Mesendoderm (in vitro differentiated cells): ENCODE measurements around the gene DNM3.

Experiments
- DNase-seq: peaks from one replicate; pipeline ENCODE4 v3.0.0; 2013
- H2AK5ac ChIP-seq: 2 replicates; pipeline ENCODE4 v1.6.1; 2013; ENCODE audit warnings: low read length, inconsistent platforms
- H2BK120ac ChIP-seq: 2 replicates; pipeline ENCODE4 v1.6.1; 2013; ENCODE audit warnings: low read depth, mild to moderate bottlenecking, low read length, moderate library complexity, mixed read lengths
- H2BK15ac ChIP-seq: replicated peaks from 2 replicates; pipeline ENCODE4 v1.6.1; 2013; ENCODE audit warnings: low read depth, mild to moderate bottlenecking, moderate library complexity
- H2BK5ac ChIP-seq: 2 replicates; pipeline ENCODE4 v1.6.1; 2013; ENCODE audit warnings: low read length, inconsistent platforms
- H3K18ac ChIP-seq: 2 replicates; pipeline ENCODE4 v1.6.1; 2013; ENCODE audit warnings: mild to moderate bottlenecking, low read length, mixed read lengths
- H3K23ac ChIP-seq: one replicate; pipeline ENCODE4 v1.6.1; 2013; ENCODE audit warnings: low read length
- H3K27ac ChIP-seq: 2 replicates; pipeline ENCODE4 v1.5.1; 2013; ENCODE audit warnings: low read depth, mild to moderate bottlenecking, inconsistent platforms, low read length, moderate library complexity
- H3K27me3 ChIP-seq: 2 replicates; pipeline ENCODE4 v1.6.1; 2013; ENCODE audit warnings: low read length, control low read depth, mild to moderate bottlenecking, inconsistent platforms; ENCODE audit not compliant: insufficient read depth, poor library complexity
- H3K36me3 ChIP-seq: 2 replicates; pipeline ENCODE4 v1.6.1; 2013; ENCODE audit warnings: low read length, inconsistent platforms; ENCODE audit not compliant: control insufficient read depth, insufficient read depth
- H3K4ac ChIP-seq: one replicate; pipeline ENCODE4 v1.6.1; 2013; ENCODE audit warnings: low read depth, mild to moderate bottlenecking, low read length, moderate library complexity
- H3K4me1 ChIP-seq: 2 replicates; pipeline ENCODE4 v1.6.1; 2013; ENCODE audit warnings: low read depth, low read length, inconsistent platforms; ENCODE audit not compliant: control insufficient read depth
- H3K4me2 ChIP-seq: 2 replicates; pipeline ENCODE4 v1.6.1; 2013; ENCODE audit warnings: low read length
- H3K4me3 ChIP-seq: 2 replicates; pipeline ENCODE4 v1.5.1; 2013; ENCODE audit warnings: mild to moderate bottlenecking, low read length
- H3K56ac ChIP-seq: one replicate; pipeline ENCODE4 v1.6.1; 2013; ENCODE audit warnings: low read length
- H3K79me1 ChIP-seq: 2 replicates; pipeline ENCODE4 v1.6.1; 2013; ENCODE audit warnings: low read length, inconsistent platforms
- H3K79me2 ChIP-seq: 2 replicates; pipeline ENCODE4 v1.6.1; 2013; ENCODE audit warnings: mild to moderate bottlenecking, low read length; ENCODE audit not compliant: control insufficient read depth, insufficient read depth
- H3K9ac ChIP-seq: 2 replicates; pipeline ENCODE4 v1.6.1; 2013; ENCODE audit warnings: low read length, inconsistent platforms
- H4K5ac ChIP-seq: one replicate; pipeline ENCODE4 v1.6.1; 2013; ENCODE audit warnings: low read length
- H4K8ac ChIP-seq: one replicate; pipeline ENCODE4 v1.6.1; 2013; ENCODE audit warnings: low read depth, mild to moderate bottlenecking, control low read depth, low read length, moderate library complexity
- WGBS: extraction: QIAGEN DNeasy Blood & Tissue Kit; methylation state at CpG from one replicate; pipeline ENCODE4 v1.1.7; 2013; ENCODE audit warnings: low lambda C conversion rate, missing lambda C conversion rate; ENCODE audit not compliant: insufficient coverage; ENCODE audit errors: extremely low coverage; 5-methylcytosine and 5-hydroxymethylcytosine counted together

Gene DNM3

GRCh38 chr1:172241540-172241939 lies 400.2 kb downstream of the DNM3 start:
- no peak overlapping the region for H3K56ac ChIP-seq
- no peak overlapping the region for H2BK5ac ChIP-seq
- H3K23ac ChIP-seq = no peak overlapping the region
- WGBS = no CpG with 5 or more reads among the region's 1 CpG
- no peaks in the 10 kb centered on the region for H3K79me2 ChIP-seq
- no peaks in the 10 kb centered on the region for H3K36me3 ChIP-seq
- H3K4me3 ChIP-seq = no peak overlapping the region
- no peak overlapping the region for H4K8ac ChIP-seq
- H4K5ac ChIP-seq = no peak overlapping the region
- no peaks in the 10 kb centered on the region for H3K79me1 ChIP-seq
- no peaks in the 10 kb centered on the region for H3K4me1 ChIP-seq
- no peak overlapping the region for H2BK15ac ChIP-seq
- no peak for DNase-seq
- no peak overlapping the region for H3K27ac ChIP-seq
- H3K27me3 ChIP-seq = no peaks in the 10 kb centered on the region
- H3K4ac ChIP-seq = no peak overlapping the region
- no peak overlapping the region for H3K4me2 ChIP-seq
- H2AK5ac ChIP-seq = no peak overlapping the region
- no peak overlapping the region for H3K9ac ChIP-seq
- no peak overlapping the region for H3K18ac ChIP-seq
- no peak overlapping the region for H2BK120ac ChIP-seq

- Histone ChIP-seq H2BK5ac (no peak overlapping the region), H4K8ac (no peak overlapping the region), H3K4me2 (no peak overlapping the region), H3K79me2 (no peaks in the 10 kb centered on the region), H3K4ac (no peak overlapping the region), H3K36me3 (no peaks in the 10 kb centered on the region), H2AK5ac (no peak overlapping the region), H3K18ac (no peak overlapping the region), H3K56ac (no peak overlapping the region), H3K23ac (no peak overlapping the region), H4K5ac (no peak overlapping the region), H2BK120ac (no peak overlapping the region), H3K4me1 (no peaks in the 10 kb centered on the region), H3K79me1 (no peaks in the 10 kb centered on the region), H3K27me3 (no peaks in the 10 kb centered on the region), H3K4me3 (no peak overlapping the region), H2BK15ac (no peak overlapping the region), H3K9ac (no peak overlapping the region), H3K27ac (no peak overlapping the region)
- no CpG with 5 or more reads among the region's 1 CpG for WGBS
- no peak for DNase-seq
These were observed 403.6 kb downstream of the DNM3 start for GRCh38 chr1:172244865-172245264.

GRCh38 chr1:172245788-172246187 lies 404.5 kb downstream of the DNM3 start:
- Histone ChIP-seq H3K27me3 (no peaks in the 10 kb centered on the region), H3K4ac (no peak overlapping the region), H3K4me2 (no peak overlapping the region), H3K4me3 (no peak overlapping the region), H4K8ac (no peak overlapping the region), H3K18ac (no peak overlapping the region), H4K5ac (no peak overlapping the region), H3K56ac (no peak overlapping the region), H3K27ac (no peak overlapping the region), H3K36me3 (no peaks in the 10 kb centered on the region), H3K4me1 (no peaks in the 10 kb centered on the region), H3K23ac (no peak overlapping the region), H3K9ac (no peak overlapping the region), H3K79me2 (no peaks in the 10 kb centered on the region), H2BK120ac (no peak overlapping the region), H2BK5ac (no peak overlapping the region), H2BK15ac (no peak overlapping the region), H2AK5ac (no peak overlapping the region), H3K79me1 (no peaks in the 10 kb centered on the region)
- no peak for DNase-seq
- no CpG with 5 or more reads among the region's 3 CpGs for whole genome bisulfite sequencing

GRCh38 chr1:172246521-172247390 lies 405.5 kb downstream of the DNM3 start:
- no peaks in the 10 kb centered on the region for H3K79me2 ChIP-seq

GRCh38 chr1:172251486-172251885 lies 410.2 kb downstream of the DNM3 start:
- Histone ChIP-seq H4K8ac (no peak overlapping the region), H3K9ac (no peak overlapping the region), H2BK15ac (no peak overlapping the region), H3K79me2 (no peaks in the 10 kb centered on the region), H3K27me3 (no peaks in the 10 kb centered on the region), H3K4me1 (no peaks in the 10 kb centered on the region), H3K23ac (no peak overlapping the region), H3K4ac (no peak overlapping the region), H2AK5ac (no peak overlapping the region), H2BK5ac (no peak overlapping the region), H3K4me2 (no peak overlapping the region), H3K4me3 (no peak overlapping the region), H3K18ac (no peak overlapping the region), H3K36me3 (no peaks in the 10 kb centered on the region), H2BK120ac (no peak overlapping the region), H3K56ac (no peak overlapping the region), H3K79me1 (no peaks in the 10 kb centered on the region), H3K27ac (no peak overlapping the region), H4K5ac (no peak overlapping the region)
- no CpG with 5 or more reads among the region's 1 CpG for WGBS
- no peak for DNase-seq

More at GRCh38 chr1:172246521-172247390, 405.5 kb downstream of the DNM3 start:
- Histone ChIP-seq H2AK5ac (no peak overlapping the region), H3K36me3 (no peaks in the 10 kb centered on the region), H4K5ac (no peak overlapping the region), H2BK15ac (no peak overlapping the region), H3K79me1 (no peaks in the 10 kb centered on the region), H3K9ac (no peak overlapping the region), H4K8ac (no peak overlapping the region), H3K27ac (no peak overlapping the region), H3K56ac (no peak overlapping the region), H3K4me2 (no peak overlapping the region), H2BK5ac (no peak overlapping the region), H3K4me3 (no peak overlapping the region), H2BK120ac (no peak overlapping the region), H3K4ac (no peak overlapping the region), H3K23ac (no peak overlapping the region), H3K4me1 (no peaks in the 10 kb centered on the region), H3K27me3 (no peaks in the 10 kb centered on the region), H3K18ac (no peak overlapping the region)
- no CpG with 5 or more reads among the region's 8 CpGs for WGBS
- no peak for DNase-seq

GRCh38 chr1:172252321-172252720 lies 411.0 kb downstream of the DNM3 start:
- Histone ChIP-seq H3K27me3 (no peaks in the 10 kb centered on the region), H3K56ac (no peak overlapping the region), H3K4me3 (no peak overlapping the region), H3K9ac (no peak overlapping the region), H4K8ac (no peak overlapping the region), H3K4me2 (no peak overlapping the region), H2BK5ac (no peak overlapping the region), H3K27ac (no peak overlapping the region), H3K4me1 (no peaks in the 10 kb centered on the region), H4K5ac (no peak overlapping the region), H3K79me1 (no peaks in the 10 kb centered on the region), H2BK120ac (no peak overlapping the region), H2AK5ac (no peak overlapping the region), H3K18ac (no peak overlapping the region), H2BK15ac (no peak overlapping the region), H3K79me2 (no peaks in the 10 kb centered on the region), H3K23ac (no peak overlapping the region), H3K36me3 (no peaks in the 10 kb centered on the region), H3K4ac (no peak overlapping the region)
- WGBS = no CpG with 5 or more reads among the region's 4 CpGs
- DNase-seq = no peak
